OCI-LY1 (cell line): ENCODE measurements around the gene MFSD11.

Source experiments
- H2AFZ ChIP-seq: fragments of 200-600 bp; sonication (generic), shearing (Covaris generic); 2 replicates; pipeline ENCODE4 v1.6.0; 2014; ENCODE audit warnings: antibody characterized with exemption, mild to moderate bottlenecking, low read length
- H3F3A ChIP-seq: fragments of 200-600 bp; sonication (generic), shearing (Covaris generic); 2 replicates; pipeline ENCODE4 v1.6.0; 2014; ENCODE audit warnings: mild to moderate bottlenecking, antibody characterized with exemption, low read length, moderate library complexity; ENCODE audit not compliant: insufficient read depth
- H3K27ac ChIP-seq: fragments of 200-600 bp; sonication (generic); 2 replicates; pipeline ENCODE4 v1.5.1; 2014; ENCODE audit warnings: low read length, mixed run types, mild to moderate bottlenecking, low read depth; ENCODE audit not compliant: poor library complexity, severe bottlenecking
- H3K27me3 ChIP-seq: fragments of 200-600 bp; sonication (generic); 2 replicates; pipeline ENCODE4 v1.6.0; 2014; ENCODE audit warnings: antibody characterized with exemption, mild to moderate bottlenecking, low read length, moderate library complexity; ENCODE audit not compliant: insufficient read depth
- H3K36me3 ChIP-seq: fragments of 200-600 bp; sonication (generic); 2 replicates; pipeline ENCODE4 v1.6.1; 2014; ENCODE audit warnings: mild to moderate bottlenecking, antibody characterized with exemption, low read length, moderate library complexity, mixed read lengths; ENCODE audit not compliant: insufficient read depth
- H3K4me1 ChIP-seq: fragments of 200-600 bp; sonication (generic); 2 replicates; pipeline ENCODE4 v1.5.1; 2014; ENCODE audit warnings: mild to moderate bottlenecking, low read length, moderate library complexity; ENCODE audit not compliant: insufficient read depth, severe bottlenecking
- H3K4me2 ChIP-seq: fragments of 200-600 bp; sonication (generic), shearing (Covaris generic); 2 replicates; pipeline ENCODE4 v1.6.1; 2014; ENCODE audit warnings: low read length
- H3K4me3 ChIP-seq: fragments of 200-600 bp; sonication (generic); 2 replicates; pipeline ENCODE4 v1.5.1; 2014; ENCODE audit warnings: low read length, low read depth, mild to moderate bottlenecking, mixed read lengths; ENCODE audit not compliant: poor library complexity, severe bottlenecking
- H3K79me2 ChIP-seq: fragments of 200-600 bp; shearing (Covaris generic); 2 replicates; pipeline ENCODE4 v1.6.1; 2016; ENCODE audit warnings: mixed run types, low read length, mixed read lengths; ENCODE audit not compliant: insufficient read depth
- H3K9ac ChIP-seq: fragments of 200-600 bp; sonication (generic), shearing (Covaris generic); 2 replicates; pipeline ENCODE4 v1.6.1; 2014; ENCODE audit warnings: mild to moderate bottlenecking, low read length, mixed read lengths
- H3K9me2 ChIP-seq: fragments of 200-600 bp; sonication (generic), shearing (Covaris generic); 2 replicates; pipeline ENCODE4 v1.6.1; 2014; ENCODE audit warnings: low read depth, mild to moderate bottlenecking, low read length, mixed read lengths
- H3K9me3 ChIP-seq: fragments of 200-600 bp; shearing (Covaris generic); 2 replicates; pipeline ENCODE4 v1.6.1; 2014; ENCODE audit warnings: low read length, mixed read lengths
- H4K20me1 ChIP-seq: fragments of 200-600 bp; sonication (generic), shearing (Covaris generic); 2 replicates; pipeline ENCODE4 v1.6.0; 2016; ENCODE audit warnings: mild to moderate bottlenecking, low read length; ENCODE audit not compliant: insufficient read depth
- CTCF ChIP-seq: fragments of 200-600 bp; sonication (generic), shearing (Covaris generic); IDR thresholded peaks from 2 replicates; pipeline ENCODE4 v1.5.1; 2017; ENCODE audit warnings: mild to moderate bottlenecking, antibody characterized with exemption, low read length, moderate library complexity, mixed read lengths
- EZH2 ChIP-seq: fragments of 200-600 bp; sonication (generic), shearing (Covaris generic); IDR thresholded peaks from 2 replicates; pipeline ENCODE4 v1.8.0; 2017; ENCODE audit warnings: borderline replicate concordance, mixed run types, mild to moderate bottlenecking, antibody characterized with exemption, low read length, moderate library complexity, mixed read lengths

The MFSD11 gene

GRCh38 chr17:76810956-76811355 lies 73.0 kb downstream of the MFSD11 start:
- no peak overlapping the region for H3K9ac ChIP-seq

GRCh38 chr17:76811834-76812233 lies 73.9 kb downstream of the MFSD11 start:
- no peaks in the 10 kb centered on the region for H4K20me1 ChIP-seq
- H3K9ac ChIP-seq = no peak overlapping the region
- TF ChIP-seq EZH2 = no peak
- no peak for TF ChIP-seq CTCF
- H3K9me3 ChIP-seq = no peaks in the 10 kb centered on the region
- H3K4me1 ChIP-seq = no peaks in the 10 kb centered on the region
- no peaks in the 10 kb centered on the region for H3K79me2 ChIP-seq
- no peak overlapping the region for H3K4me2 ChIP-seq
- no peak overlapping the region for H2AFZ ChIP-seq
- H3K27ac ChIP-seq = no peak overlapping the region
- H3K9me2 ChIP-seq = no peaks in the 10 kb centered on the region
- no peaks in the 10 kb centered on the region for H3K27me3 ChIP-seq
- H3F3A ChIP-seq = no peaks in the 10 kb centered on the region
- no peak overlapping the region for H3K4me3 ChIP-seq
- H3K36me3 ChIP-seq = no peaks in the 10 kb centered on the region

More at GRCh38 chr17:76810956-76811355, 73.0 kb downstream of the MFSD11 start:
- no peak overlapping the region for H3K4me3 ChIP-seq
- no peaks in the 10 kb centered on the region for H3K36me3 ChIP-seq
- H3K27me3 ChIP-seq = no peaks in the 10 kb centered on the region
- TF ChIP-seq EZH2 (no peak), CTCF (no peak)
- H3K4me1 ChIP-seq = no peaks in the 10 kb centered on the region
- H4K20me1 ChIP-seq = no peaks in the 10 kb centered on the region
- no peak overlapping the region for H2AFZ ChIP-seq
- H3K79me2 ChIP-seq = no peaks in the 10 kb centered on the region
- H3F3A ChIP-seq = no peaks in the 10 kb centered on the region
- no peaks in the 10 kb centered on the region for H3K9me2 ChIP-seq
- H3K27ac ChIP-seq = no peak overlapping the region
- H3K9me3 ChIP-seq = no peaks in the 10 kb centered on the region
- no peak overlapping the region for H3K4me2 ChIP-seq

GRCh38 chr17:76812263-76812662 lies 74.3 kb downstream of the MFSD11 start:
- H3K9ac ChIP-seq = no peak overlapping the region
- H3K27ac ChIP-seq = no peak overlapping the region
- no peaks in the 10 kb centered on the region for H3F3A ChIP-seq
- TF ChIP-seq CTCF (no peak), EZH2 (no peak)
- H3K4me2 ChIP-seq = no peak overlapping the region
- H3K9me2 ChIP-seq = no peaks in the 10 kb centered on the region
- no peaks in the 10 kb centered on the region for H4K20me1 ChIP-seq
- H3K4me1 ChIP-seq = no peaks in the 10 kb centered on the region
- H3K4me3 ChIP-seq = no peak overlapping the region
- H3K79me2 ChIP-seq = no peaks in the 10 kb centered on the region
- no peaks in the 10 kb centered on the region for H3K36me3 ChIP-seq
- no peaks in the 10 kb centered on the region for H3K9me3 ChIP-seq
- no peaks in the 10 kb centered on the region for H3K27me3 ChIP-seq
- H2AFZ ChIP-seq = no peak overlapping the region
